ENCODE data around the gene HINT3. TPM values are rescaled to one million over a fixed set of nuclear protein-coding genes. Genes with fewer than 3 reads are reported as not detected.

Gene HINT3
- total and polyA plus RNA-seq, 2 donors (not counting 3 experiments of a cell fraction or from before 2014, with no cell fraction given): 1.8 to 8.4 TPM

- no peaks in the 10 kb centered on the region for H3K9me3 ChIP-seq (replicated peaks; ENCODE audit: control insufficient read depth, insufficient read depth, low read length)
- BruUV-seq (replicated peaks): no TSS peak
- peaks cover 25% of the 10 kb centered on the region for H3K79me2 ChIP-seq (ENCODE audit: control insufficient read depth, insufficient read depth, low read length)
- intact Hi-C loops (cut with micrococcal nuclease): no loop called here
- peaks cover 4% of the 10 kb centered on the region for H4K20me1 ChIP-seq (replicated peaks; ENCODE audit: control insufficient read depth, extremely low read depth, insufficient read depth, low read length)
- H3K27ac ChIP-seq (ENCODE audit: insufficient read depth, low read depth, low read length): no peak overlapping the region
- CTCF ChIA-PET: interaction anchor here (0.6 to 1.8 kb wide), 8 partner anchors 8 to 1280 kb away, joined by 4 to 22 read pairs (median 6); partner anchors contain the start of genes HINT3, NCOA7 and RNF146
- DNase-seq (ENCODE audit: low read depth, low spot score) (no peak), FAIRE-seq (no peak)
- TF ChIP-seq FOS (IDR thresholded peaks at IDR 0.05; ENCODE audit: borderline replicate concordance, insufficient read depth, low read length) (no peak), POLR2AphosphoS5 (IDR thresholded peaks at IDR 0.05; ENCODE audit: insufficient read depth, low read depth, low read length) (no peak), JUN (IDR thresholded peaks at IDR 0.05; ENCODE audit: borderline replicate concordance, insufficient read depth, insufficient read length, low read depth) (no peak), CTCF (IDR thresholded peaks at IDR 0.05; ENCODE audit: extremely low read depth in 1 of 2, insufficient read depth in 1 of 2, low read depth in 1 of 2, low read length in 2 of 2) (no peak), MYC (IDR thresholded peaks at IDR 0.05; ENCODE audit: low read depth, low read length) (no peak), EZH2 (IDR thresholded peaks at IDR 0.05; ENCODE audit: borderline replicate concordance, low read depth, low read length, severe bottlenecking) (no peak), MAX (IDR thresholded peaks at IDR 0.05; ENCODE audit: insufficient read depth, insufficient read length) (no peak), GATA2 (IDR thresholded peaks at IDR 0.05; ENCODE audit: insufficient read depth, insufficient read length, low read depth, low read length) (no peak), POLR2A (IDR thresholded peaks at IDR 0.05; ENCODE audit: low read depth, low read length) (no peak)
- no peaks in the 10 kb centered on the region for H3K9me1 ChIP-seq (replicated peaks; ENCODE audit: control insufficient read depth, extremely low read depth, insufficient read depth, low read length)
- H3K4me1 ChIP-seq (ENCODE audit: control insufficient read depth, extremely low read depth, insufficient read depth, low read length): peaks cover 14% of the 10 kb centered on the region
- H3K4me2 ChIP-seq (ENCODE audit: insufficient read depth, low read length): peak overlapping the region; percentile 70
- no peaks in the 10 kb centered on the region for H3K27me3 ChIP-seq (ENCODE audit: control insufficient read depth in 2 of 2, insufficient read depth in 2 of 2, low read length in 2 of 2)
- peak overlapping the region; percentile 95 for H2AFZ ChIP-seq (ENCODE audit: low read depth, low read length)
- POLR2A ChIA-PET: interaction anchor here (1.0 to 1.7 kb wide), 2 partner anchors 8 to 197 kb away, joined by 4 to 7 read pairs; partner anchors contain the start of gene NCOA7
- H3K36me3 ChIP-seq (ENCODE audit: control insufficient read depth in 2 of 2, extremely low read depth in 1 of 2, insufficient read depth in 2 of 2, low read length in 2 of 2): no peaks in the 10 kb centered on the region
- dilution Hi-C loops (cut with MboI; ENCODE audit: extremely low pct_ligation_motif_present, low sequenced_read_pairs): no loop called here
- peak overlapping the region; percentile 79 for H3K9ac ChIP-seq (replicated peaks; ENCODE audit: extremely low read depth, insufficient read depth, low read length)
- peak overlapping the region; percentile 55 to 92 (median 82) for H3K4me3 ChIP-seq (replicated peaks in 1 of 3; ENCODE audit: insufficient read depth in 1 of 3, low read depth in 1 of 3, low read length in 3 of 3)
These were observed 30.6 kb downstream of the HINT3 start for GRCh38 chr6:125987026-125987617.

Measured in endothelial cell of umbilical vein (primary cell).